Measurements from ENCODE around the gene SLC35G4. TPM values are rescaled to one million over a fixed set of nuclear protein-coding genes. Genes with fewer than 3 reads are reported as not detected.

The SLC35G4 gene
- total and polyA plus RNA-seq, 2 of the 13 experiments (the other 11 are each of a cell fraction or from before 2014, with no cell fraction given), result not detected

- TF ChIP-seq, protein P1, sequence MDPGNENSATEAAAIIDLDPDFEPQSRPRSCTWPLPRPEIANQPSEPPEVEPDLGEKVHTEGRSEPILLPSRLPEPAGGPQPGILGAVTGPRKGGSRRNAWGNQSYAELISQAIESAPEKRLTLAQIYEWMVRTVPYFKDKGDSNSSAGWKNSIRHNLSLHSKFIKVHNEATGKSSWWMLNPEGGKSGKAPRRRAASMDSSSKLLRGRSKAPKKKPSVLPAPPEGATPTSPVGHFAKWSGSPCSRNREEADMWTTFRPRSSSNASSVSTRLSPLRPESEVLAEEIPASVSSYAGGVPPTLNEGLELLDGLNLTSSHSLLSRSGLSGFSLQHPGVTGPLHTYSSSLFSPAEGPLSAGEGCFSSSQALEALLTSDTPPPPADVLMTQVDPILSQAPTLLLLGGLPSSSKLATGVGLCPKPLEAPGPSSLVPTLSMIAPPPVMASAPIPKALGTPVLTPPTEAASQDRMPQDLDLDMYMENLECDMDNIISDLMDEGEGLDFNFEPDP (CRISPR knock-in tag; conservative IDR thresholded peaks at IDR 0.05), result no peak
- TF ChIP-seq ZNF180 (CRISPR knock-in tag; IDR thresholded peaks at IDR 0.05; ENCODE audit: borderline replicate concordance, low read depth), result no peak
These were observed 48.1 kb upstream of the SLC35G4 start (continued) for GRCh38 chr18:11561293-11561692.

- POLR2A ChIA-PET, result no interaction called here
- Histone ChIP-seq H3K9ac (ENCODE audit: insufficient read depth, low read depth, low read length) (no peak overlapping the region), H3K27ac (ENCODE audit: extremely low read length, insufficient read depth, low read length) (no peak overlapping the region), H3K79me2 (ENCODE audit: insufficient read depth, low read length) (no peaks in the 10 kb centered on the region), H3K4me1 (ENCODE audit: insufficient read depth, low read length) (no peaks in the 10 kb centered on the region), H2AFZ (ENCODE audit: low read length) (no peak overlapping the region), H3K27me3 (ENCODE audit: control insufficient read depth in 1 of 2, insufficient read depth in 2 of 2, low read length in 2 of 2) (peaks cover 1 to 20% of the 10 kb centered on the region in 2 experiments; a peak in 2 of 5 replicates), H3K4me2 (ENCODE audit: low read depth, low read length) (no peak overlapping the region), H3K36me3 (replicated peaks in 1 of 2; ENCODE audit: control insufficient read depth in 1 of 2, insufficient read depth in 2 of 2, low read length in 2 of 2) (no peaks in the 10 kb centered on the region), H4K20me1 (ENCODE audit: insufficient read depth, low read length) (no peaks in the 10 kb centered on the region), H3K4me3 (replicated peaks in 1 of 3; ENCODE audit: insufficient read depth in 1 of 3, low read depth in 2 of 3, low read length in 3 of 3) (no peak overlapping the region), H3K9me3 (ENCODE audit: low read length) (no peaks in the 10 kb centered on the region)
- FAIRE-seq, result no peak
- intact Hi-C loops (cut with micrococcal nuclease; ENCODE audit: unreplicated experiment) (no loop called here), in situ Hi-C loops (cut with HindIII; ENCODE audit: extremely low pct_ligation_motif_present, low pct_unique_long_range_greater_than_20kb) (no loop called here)
- TF ChIP-seq ATRX (CRISPR knock-in tag; IDR thresholded peaks at IDR 0.05; ENCODE audit: borderline replicate concordance) (no peak), TOPORS (CRISPR knock-in tag; IDR thresholded peaks at IDR 0.05) (no peak), ZFAT (CRISPR knock-in tag; conservative IDR thresholded peaks at IDR 0.05) (no peak)
- BruUV-seq (replicated peaks), result no TSS peak
- no peak for DNase-seq (ENCODE audit: low spot score)
- ATAC-seq, result no peak
- CTCF ChIA-PET (ENCODE audit: low intra/inter-chr PET ratio, low total read pairs), result no interaction called here
- 66% methylated on average over 4 of the region's 5 CpGs for WGBS (ENCODE audit: low lambda C conversion rate)
These were observed 43.7 kb upstream of the SLC35G4 start for GRCh38 chr18:11565716-11566115.

All from HepG2 (cell line).